ENCODE results near the gene FAH.
"Not testable (repeated sequence)": the region's sequence is repeated elsewhere in the genome, so short reads cannot be mapped to it uniquely, and the experiment has no call there.

- not testable (repeated sequence) for TF ChIP-seq CTCF (IDR thresholded peaks at IDR 0.05; ENCODE audit: low read depth, low read length); POLR2A (IDR thresholded peaks at IDR 0.05; ENCODE audit: extremely low read depth, insufficient read length)
These were observed 2.8 kb downstream of the FAH start for GRCh38 chr15:80155378-80156175.
